Activated CD4-positive, CD25-positive, alpha-beta regulatory T cell treated with anti-CD3 and anti-CD28 coated beads, Interleukin-2, amount 50 U/mL, for 72 hours (primary cell): Measurements from ENCODE around the gene RFC1.
A peak's percentile ranks its signal among the peaks of the same experiment; 100 is the strongest.
"Not testable (repeated sequence)": the region's sequence is repeated elsewhere in the genome, so short reads cannot be mapped to it uniquely, and the experiment has no call there.

Experiments used
- DNase-seq: peaks from one replicate; pipeline ENCODE4 v3.0.0; 2021

The RFC1 gene

GRCh38 chr4:39365830-39366771 is at the start of gene RFC1:
RFC1 (minus strand) TSS chr4:39366362; CDS start chr4:39366241, 121 bp downstream.
- DNase-seq: peak; percentile 96

GRCh38 chr4:39415678-39416283 is 49.6 kb upstream of the RFC1 start:
- no peak for DNase-seq

GRCh38 chr4:39411561-39411960 is 45.4 kb upstream of the RFC1 start:
- not testable (repeated sequence) for DNase-seq

- DNase-seq: no peak
Observed at GRCh38 chr4:39410415-39410814, 44.3 kb upstream of the RFC1 start.

- DNase-seq: no peak
Observed at GRCh38 chr4:39407584-39407885, 41.4 kb upstream of the RFC1 start.

GRCh38 chr4:39406763-39407583 is 40.8 kb upstream of the RFC1 start, which contains the start of gene KLB:
KLB (plus strand) TSS chr4:39406930; CDS start chr4:39406950, 20 bp downstream.
- no peak for DNase-seq

GRCh38 chr4:39401640-39402039 is 35.5 kb upstream of the RFC1 start:
- not testable (repeated sequence) for DNase-seq

GRCh38 chr4:39394706-39395105 is 28.5 kb upstream of the RFC1 start:
- no peak for DNase-seq

- no peak for DNase-seq
Observed at GRCh38 chr4:39390603-39391002, 24.4 kb upstream of the RFC1 start.

- no peak for DNase-seq
Observed at GRCh38 chr4:39384563-39384962, 18.4 kb upstream of the RFC1 start.

GRCh38 chr4:39383690-39384089 is 17.5 kb upstream of the RFC1 start:
- DNase-seq: no peak

GRCh38 chr4:39375478-39375877 is 9.3 kb upstream of the RFC1 start:
- no peak for DNase-seq

GRCh38 chr4:39371209-39371608 is 5.0 kb upstream of the RFC1 start:
- DNase-seq: not testable (repeated sequence)

- no peak for DNase-seq
Observed at GRCh38 chr4:39369301-39369700, 3.1 kb upstream of the RFC1 start.

GRCh38 chr4:39367166-39367565 is 1.0 kb upstream of the RFC1 start:
- DNase-seq: no peak

GRCh38 chr4:39365360-39365759 is 802 bp downstream of the RFC1 start:
- no peak for DNase-seq

GRCh38 chr4:39363773-39364393 is 2.3 kb downstream of the RFC1 start:
- DNase-seq: no peak

GRCh38 chr4:39362827-39363226 is 3.3 kb downstream of the RFC1 start:
- DNase-seq: no peak

GRCh38 chr4:39360611-39361010 is 5.6 kb downstream of the RFC1 start:
- DNase-seq: not testable (repeated sequence)

GRCh38 chr4:39357002-39357401 is 9.2 kb downstream of the RFC1 start:
- no peak for DNase-seq

GRCh38 chr4:39354254-39354552 is 12.0 kb downstream of the RFC1 start:
- DNase-seq: no peak

GRCh38 chr4:39353478-39354253 is 12.5 kb downstream of the RFC1 start:
- DNase-seq: no peak
